ENCODE results near the gene SLC9A5.

Gene SLC9A5

GRCh38 chr16:67283039-67283825 is 34.5 kb downstream of the SLC9A5 start:
- no peak for FAIRE-seq

GRCh38 chr16:67283826-67284555 is 35.2 kb downstream of the SLC9A5 start:
- no peak for FAIRE-seq

GRCh38 chr16:67284699-67285646 is 36.2 kb downstream of the SLC9A5 start:
- FAIRE-seq: no peak

- FAIRE-seq: no peak
These were observed 37.9 kb downstream of the SLC9A5 start for GRCh38 chr16:67286441-67287235.

GRCh38 chr16:67287960-67288359 is 39.2 kb downstream of the SLC9A5 start:
- no peak for FAIRE-seq

GRCh38 chr16:67291461-67291860 is 42.7 kb downstream of the SLC9A5 start:
- no peak for FAIRE-seq

- FAIRE-seq: no peak
These were observed 45.5 kb downstream of the SLC9A5 start for GRCh38 chr16:67294171-67294757.

GRCh38 chr16:67294938-67295361 is 46.2 kb downstream of the SLC9A5 start:
- no peak for FAIRE-seq

- no peak for FAIRE-seq
These were observed 47.6 kb downstream of the SLC9A5 start for GRCh38 chr16:67296420-67296819.

GRCh38 chr16:67298277-67298676 is 49.5 kb downstream of the SLC9A5 start:
- no peak for FAIRE-seq

GRCh38 chr16:67299269-67299668 is 50.5 kb downstream of the SLC9A5 start:
- FAIRE-seq: no peak

GRCh38 chr16:67301080-67301782 is 52.5 kb downstream of the SLC9A5 start:
- FAIRE-seq: no peak

- no peak for FAIRE-seq
These were observed 53.3 kb downstream of the SLC9A5 start for GRCh38 chr16:67302076-67302475.

- no peak for FAIRE-seq
These were observed 54.2 kb downstream of the SLC9A5 start for GRCh38 chr16:67302970-67303369.

GRCh38 chr16:67304020-67304419 is 55.2 kb downstream of the SLC9A5 start:
- FAIRE-seq: no peak

GRCh38 chr16:67305216-67306071 is 56.7 kb downstream of the SLC9A5 start:
- no peak for FAIRE-seq

- no peak for FAIRE-seq
These were observed 61.8 kb downstream of the SLC9A5 start for GRCh38 chr16:67310561-67310960.

- FAIRE-seq: no peak
These were observed 63.1 kb downstream of the SLC9A5 start for GRCh38 chr16:67311607-67312488.

- FAIRE-seq: no peak
These were observed 63.9 kb downstream of the SLC9A5 start for GRCh38 chr16:67312719-67313118.

Data from islet of Langerhans (tissue), 1 donor.